Occipital lobe (tissue), 2 donors: ENCODE data around the gene CNOT1. TPM values are rescaled to one million over a fixed set of nuclear protein-coding genes. Genes with fewer than 3 reads are reported as not detected.
"Not testable (repeated sequence)": the region's sequence is repeated elsewhere in the genome, so short reads cannot be mapped to it uniquely, and the experiment has no call there.

Experiments used
- DNase-seq: peaks from one replicate; lab custom pipeline; 2025; lab: John Stamatoyannopoulos, UW
- total RNA-seq: library from RNA; depleted of rRNA; stranded (reverse); fragments of >200 nt; gene quantifications from one replicate; pipeline ENCODE4 v1.2.3, GENCODE V29; 2014

Gene CNOT1
- total RNA-seq, 1 donor from 2014 or later: 81.6 TPM

DNA sequence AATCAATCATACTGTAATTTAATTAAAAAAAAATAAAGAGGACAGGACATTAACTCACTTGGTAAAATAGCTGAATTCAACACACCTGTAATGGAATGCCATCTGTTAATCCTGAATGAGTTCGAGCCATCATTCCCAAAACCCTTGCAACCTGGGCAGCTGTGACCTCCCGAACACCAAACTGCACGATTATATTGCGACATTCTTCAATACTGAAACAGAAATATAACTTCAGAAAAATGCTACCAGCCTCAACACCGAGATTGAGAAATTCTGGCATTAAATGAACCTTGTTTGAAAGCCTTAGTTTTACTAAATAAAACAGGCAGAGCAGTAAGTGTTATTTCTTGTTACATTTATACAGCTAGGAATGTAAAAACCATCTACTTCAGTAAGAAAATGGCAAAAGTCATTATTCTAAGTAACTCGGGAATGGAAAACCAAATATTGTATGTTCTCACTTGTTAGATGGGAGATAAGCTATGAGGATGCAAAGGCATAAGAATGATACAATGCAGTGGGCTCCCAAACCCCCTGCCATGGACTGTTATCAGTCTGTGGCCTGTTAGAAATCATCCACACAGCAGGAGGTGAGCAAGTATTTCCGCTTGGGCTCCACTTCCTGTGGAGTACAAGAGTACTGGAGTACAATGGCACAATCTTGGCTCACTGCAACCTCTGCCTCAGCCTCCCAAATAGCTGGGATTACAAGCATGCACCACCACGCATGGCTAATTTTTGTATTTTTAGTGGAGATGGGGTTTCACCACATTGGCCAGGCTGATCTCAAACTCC lies 46.5 kb downstream of the CNOT1 start:
- no peak for DNase-seq

DNA sequence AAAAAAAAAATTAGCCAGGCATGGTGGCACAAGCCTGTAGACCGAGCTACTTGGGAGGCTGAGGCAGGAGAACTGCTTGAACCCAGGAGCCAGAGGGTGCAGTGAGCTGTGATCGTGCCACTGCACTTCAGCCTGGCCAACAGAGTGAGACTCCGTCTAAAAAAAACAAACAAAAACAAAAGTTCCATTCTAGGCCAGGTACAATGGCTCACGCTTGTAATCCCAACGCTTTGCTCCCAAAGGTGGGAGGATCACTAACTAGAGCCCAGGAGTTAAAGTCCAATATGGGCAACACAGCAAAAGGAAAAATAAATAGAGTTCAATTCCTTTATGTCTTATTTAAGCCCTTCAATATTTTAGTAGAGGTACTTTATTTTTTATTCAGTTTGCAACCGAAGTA lies 47.5 kb downstream of the CNOT1 start:
- no peak for DNase-seq

DNA sequence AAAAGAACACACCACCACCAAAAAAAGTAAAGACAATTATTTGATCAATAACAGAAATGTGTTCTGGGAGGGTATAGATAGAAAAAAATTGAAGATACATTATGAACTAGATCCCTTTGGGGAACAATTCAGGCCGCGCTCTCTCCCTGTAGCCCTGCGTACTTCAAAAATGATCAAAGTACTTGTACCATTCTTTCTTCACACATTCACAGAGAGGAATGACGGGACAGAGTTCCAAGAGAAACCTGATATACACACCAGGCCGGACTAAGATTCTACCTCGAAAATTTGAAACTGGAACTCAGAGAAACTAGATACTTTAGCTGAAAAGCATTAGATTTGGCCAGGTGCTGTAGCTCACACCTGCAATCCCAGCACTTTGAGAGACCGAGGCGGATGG lies 50.0 kb downstream of the CNOT1 start:
- no peak for DNase-seq

DNA sequence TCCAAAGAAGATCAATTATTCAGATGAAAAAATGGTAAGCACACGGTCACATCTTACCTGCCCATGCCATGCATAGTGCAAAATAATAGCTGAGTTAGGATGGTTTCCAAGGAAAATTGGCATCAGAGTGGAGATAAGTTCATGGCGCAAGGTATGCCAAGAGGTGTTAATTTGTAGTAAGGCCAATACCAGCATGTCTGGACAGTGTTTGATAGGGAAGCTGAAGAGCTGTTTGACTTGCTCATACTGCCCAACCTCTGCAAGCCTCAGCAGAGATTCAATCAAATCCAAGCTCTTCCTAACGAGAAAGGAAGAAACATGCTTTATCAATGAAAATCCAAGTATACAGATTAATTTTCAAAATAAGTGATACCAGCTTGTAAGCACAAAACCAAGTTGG lies 51.0 kb downstream of the CNOT1 start:
- DNase-seq: no peak

DNA sequence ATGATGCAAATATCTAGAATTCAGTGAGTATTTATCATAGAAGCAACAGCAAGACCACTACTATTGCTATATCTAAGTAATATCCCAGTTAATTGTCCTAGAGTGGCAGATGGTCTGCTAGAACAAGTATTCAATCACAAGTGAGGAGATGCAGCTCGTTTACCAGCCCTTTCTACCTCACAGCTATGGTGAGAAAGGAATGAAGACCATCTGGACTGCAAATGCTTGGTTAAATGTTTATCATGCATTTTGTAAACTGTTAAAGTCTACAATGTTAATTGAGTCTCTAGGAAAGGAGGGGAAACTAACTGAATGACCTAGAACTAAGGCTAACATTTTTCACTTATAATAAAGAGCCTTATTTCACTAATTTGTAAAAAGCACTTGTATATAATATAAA lies 52.5 kb downstream of the CNOT1 start:
- no peak for DNase-seq

DNA sequence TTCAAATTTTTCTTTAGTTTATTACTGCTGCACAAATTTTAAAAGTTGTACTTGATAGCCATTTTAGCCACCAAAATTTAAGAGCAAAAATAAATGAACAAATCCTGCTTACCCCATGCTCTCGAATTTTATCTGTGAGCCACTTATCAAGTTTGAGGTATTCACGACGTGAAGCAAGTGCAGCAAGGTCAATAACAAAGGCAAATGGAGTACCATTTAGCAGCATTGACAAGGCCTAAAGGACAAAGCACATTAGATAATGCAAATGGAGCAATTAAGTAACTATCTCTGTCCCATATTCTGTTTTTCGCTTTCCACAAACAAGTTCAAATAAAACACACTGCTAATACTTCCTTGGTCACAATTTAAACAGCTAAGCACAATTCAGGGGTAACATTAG lies 54.7 kb downstream of the CNOT1 start:
- no peak for DNase-seq

DNA sequence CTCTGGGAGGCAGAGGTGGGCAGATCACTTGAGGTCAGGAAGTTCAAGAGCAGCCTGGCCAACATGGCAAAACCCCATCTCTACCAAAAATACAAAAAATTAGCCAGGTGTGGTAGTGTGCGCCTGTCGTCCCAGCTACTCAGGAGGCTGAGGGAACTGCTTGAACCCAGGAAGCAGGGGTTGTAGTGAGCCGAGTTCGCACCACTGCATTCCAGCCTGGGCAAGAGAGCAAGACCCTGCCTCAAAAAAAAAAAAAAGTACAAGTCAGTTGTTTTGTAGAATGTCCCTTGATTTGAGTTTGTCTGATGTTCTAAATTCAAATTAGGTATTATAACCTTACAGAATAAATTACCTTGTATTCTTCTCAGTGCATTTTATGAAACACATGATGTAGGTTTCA lies 63.9 kb downstream of the CNOT1 start:
- DNase-seq: not testable (repeated sequence)

DNA sequence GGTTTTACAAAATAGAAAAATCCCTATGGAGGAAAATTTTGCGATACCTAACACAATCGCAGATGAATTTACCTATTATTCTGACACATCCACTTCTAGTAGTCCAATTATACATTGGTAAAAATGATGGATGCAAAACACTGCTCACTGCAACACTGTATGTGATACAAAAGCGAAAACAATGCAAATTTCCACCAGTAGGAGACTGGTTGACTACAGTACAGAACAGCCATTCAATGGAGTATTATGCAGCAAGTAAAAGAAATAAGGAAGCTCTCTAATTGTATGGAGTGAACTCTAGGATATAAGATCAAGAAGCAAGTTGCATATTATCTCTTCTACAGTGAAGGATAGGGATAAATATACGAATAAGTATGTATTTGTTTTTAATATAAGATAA lies 65.9 kb downstream of the CNOT1 start:
- no peak for DNase-seq

DNA sequence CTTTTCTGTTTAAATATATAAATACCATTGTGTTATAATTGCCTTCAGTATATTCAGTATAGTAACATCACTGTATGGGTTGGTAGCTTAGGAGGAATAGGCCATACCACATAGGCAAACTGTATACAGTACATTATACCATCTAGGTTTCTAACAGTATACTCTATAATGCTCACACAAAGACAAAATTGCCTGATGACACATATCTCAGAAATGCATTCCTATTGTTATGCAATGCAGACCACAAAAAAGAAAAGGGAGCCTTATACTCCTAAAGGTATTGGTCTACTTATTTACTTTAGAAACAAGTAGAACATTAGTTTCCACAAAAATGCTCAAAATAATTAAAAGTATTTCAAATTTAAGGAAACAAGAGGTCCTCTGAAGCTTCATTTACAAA lies 66.4 kb downstream of the CNOT1 start:
- DNase-seq: no peak

DNA sequence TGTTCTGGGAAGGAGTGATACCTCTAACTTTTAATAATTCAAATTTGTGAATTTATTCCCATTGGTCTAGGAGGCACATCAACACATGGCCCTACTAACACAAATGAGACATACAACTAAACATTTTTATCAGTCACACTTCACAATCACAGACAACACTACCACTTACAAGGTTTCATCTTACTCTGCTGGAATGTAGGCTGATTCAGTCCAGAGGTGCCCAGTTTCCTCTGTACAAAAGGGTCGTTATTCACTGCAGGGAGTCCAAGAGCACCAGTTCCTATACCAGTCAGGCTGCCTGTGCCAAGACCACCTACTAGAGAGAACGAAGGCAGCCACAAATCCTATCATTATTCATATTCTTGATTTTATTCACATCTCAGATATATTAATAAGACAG lies 72.9 kb downstream of the CNOT1 start:
- DNase-seq: no peak

DNA sequence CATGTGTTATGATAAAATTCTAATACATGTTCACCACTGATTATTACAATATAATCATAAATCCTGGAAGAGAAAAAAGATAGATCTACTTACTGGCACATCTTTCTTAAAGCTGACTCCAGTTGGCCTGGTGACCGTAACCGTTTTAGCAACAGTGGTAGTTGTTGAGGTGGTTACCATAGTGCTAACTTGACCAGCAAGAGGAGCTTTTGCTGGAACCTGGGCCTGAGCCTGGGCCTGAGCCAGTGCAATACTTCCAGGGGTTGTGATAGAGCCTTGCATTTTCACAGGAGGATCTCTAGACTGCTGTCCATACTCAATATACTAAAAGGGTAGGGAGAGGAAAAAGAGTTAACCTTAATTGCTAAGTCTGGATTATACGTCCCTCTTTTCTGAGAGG lies 78.1 kb downstream of the CNOT1 start:
- no peak for DNase-seq

DNA sequence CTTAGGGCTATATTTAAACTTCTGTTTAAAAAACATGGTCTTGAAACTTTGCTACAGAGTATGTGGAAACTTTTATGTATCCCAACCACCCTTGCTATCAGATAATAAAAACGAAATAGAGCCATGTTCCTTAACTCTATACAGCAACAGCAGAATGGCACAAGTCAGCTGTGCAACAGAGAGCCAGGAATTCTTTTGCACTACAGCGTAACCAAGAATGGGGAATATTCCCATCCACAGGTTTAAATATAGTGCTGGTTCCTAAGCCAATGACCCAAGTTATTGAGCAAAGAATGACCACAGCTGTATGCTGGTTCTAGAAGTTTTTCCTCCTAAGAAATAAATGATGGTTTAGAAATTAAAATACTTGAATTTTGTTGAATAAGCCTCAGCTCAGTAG lies 81.2 kb downstream of the CNOT1 start:
- DNase-seq: no peak

DNA sequence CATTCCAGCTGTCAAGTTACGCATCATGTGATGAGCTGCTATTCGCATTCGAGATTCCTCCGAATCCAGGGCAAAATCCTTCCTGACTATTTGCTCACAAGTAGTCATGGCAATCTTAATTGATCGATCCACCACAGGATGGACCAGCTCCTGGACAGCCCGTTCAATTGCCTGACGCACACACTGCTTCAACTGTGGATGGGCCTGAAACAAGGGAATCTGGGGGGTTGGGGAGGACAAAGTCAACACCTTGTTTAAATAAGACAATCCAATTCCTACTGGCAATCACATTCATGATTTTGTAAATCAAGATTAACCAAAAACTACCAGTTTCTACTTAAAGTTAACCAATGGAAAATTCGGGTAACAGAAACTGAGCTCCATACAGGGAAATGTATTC lies 85.9 kb downstream of the CNOT1 start:
- DNase-seq: no peak

DNA sequence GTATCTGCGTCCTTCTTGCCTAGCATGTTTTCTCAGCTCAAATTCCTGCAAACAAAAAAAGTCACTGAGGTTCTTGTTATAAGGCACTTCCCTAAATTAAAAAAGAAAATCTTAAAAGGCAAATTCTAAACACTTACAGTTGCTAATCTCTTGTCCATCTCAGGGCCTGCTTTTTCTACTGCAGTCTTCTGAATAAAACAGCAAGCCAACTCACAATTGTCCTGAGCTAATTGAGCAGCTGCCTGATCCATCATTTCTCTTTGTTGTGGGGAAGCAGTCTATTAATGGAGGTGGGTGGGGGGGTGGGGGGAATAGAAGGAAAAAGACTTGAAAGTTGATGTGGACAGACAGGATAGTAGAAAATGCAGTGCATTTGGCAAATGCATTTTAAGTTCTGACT lies 87.3 kb downstream of the CNOT1 start:
- DNase-seq: no peak

DNA sequence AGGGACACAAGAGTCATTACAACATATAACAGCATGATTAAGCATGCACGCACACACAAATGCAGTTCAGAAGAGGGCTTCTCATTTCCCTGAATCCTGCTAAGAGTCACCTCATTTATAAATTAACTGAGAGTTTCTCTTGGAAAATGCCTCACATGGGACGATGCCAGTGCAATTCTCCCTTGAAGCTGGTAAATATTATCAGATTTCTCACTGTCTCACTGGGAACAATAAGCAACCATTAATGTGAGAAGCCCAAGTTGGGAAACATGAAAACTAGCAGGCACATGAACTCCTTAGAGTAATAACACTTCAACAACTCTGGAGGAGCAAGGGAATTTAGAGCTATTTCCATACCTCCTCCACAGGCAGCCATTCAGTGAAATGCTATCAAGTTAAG lies 87.9 kb downstream of the CNOT1 start:
- DNase-seq: no peak

DNA sequence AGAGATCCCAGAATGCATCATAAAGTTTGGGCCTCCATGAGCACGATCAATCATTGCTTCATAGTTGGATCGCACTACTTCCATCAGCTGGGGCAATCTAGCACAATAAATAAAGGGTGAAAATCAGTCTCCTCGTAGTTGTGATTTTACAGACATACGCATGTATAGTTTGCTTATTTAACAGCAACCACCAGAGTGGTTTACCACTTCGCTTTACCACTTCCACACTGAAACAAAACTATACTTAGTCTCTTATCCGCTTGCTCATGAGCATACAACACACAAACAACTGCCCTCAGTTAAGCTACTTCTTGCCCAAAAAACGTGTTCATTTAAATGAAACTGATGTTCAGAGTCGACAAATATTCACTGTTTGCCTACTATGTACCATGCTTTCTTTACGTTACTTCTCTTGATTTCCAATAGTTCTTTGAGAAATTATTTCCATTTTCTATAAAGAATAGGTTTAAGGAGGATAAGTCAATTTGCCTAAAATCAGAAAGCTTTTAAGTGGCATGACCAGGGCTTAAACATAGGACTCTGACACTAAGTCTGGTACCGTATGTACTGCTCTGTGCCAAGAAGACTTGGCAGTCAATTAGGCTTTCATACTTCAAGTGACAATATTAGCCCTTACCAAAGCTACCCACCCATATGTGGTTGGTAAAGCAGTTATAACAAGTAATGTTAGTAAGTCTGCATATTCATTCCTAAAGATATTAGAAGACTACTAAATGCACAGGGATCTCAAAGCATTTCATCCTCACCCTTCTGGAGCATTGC lies 92.3 kb downstream of the CNOT1 start:
- no peak for DNase-seq

DNA sequence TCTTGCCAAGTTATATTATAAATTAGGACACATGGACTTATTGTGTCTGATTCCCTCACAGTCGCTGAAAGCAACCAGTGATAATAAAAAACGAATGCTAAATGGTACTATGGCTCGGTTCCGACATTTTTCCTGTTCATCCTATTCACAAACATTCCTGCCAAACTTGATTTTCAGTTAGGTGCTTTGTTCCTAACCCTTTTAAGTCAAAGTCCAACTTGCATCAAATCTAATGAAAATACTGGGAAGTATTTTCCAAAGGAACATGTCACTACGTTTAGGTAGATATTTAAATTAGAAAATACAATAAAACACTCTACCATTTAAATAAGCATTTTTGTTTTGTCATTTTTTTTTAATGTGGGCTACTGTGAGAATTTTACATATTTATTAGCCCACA lies 93.3 kb downstream of the CNOT1 start:
- DNase-seq: no peak

DNA sequence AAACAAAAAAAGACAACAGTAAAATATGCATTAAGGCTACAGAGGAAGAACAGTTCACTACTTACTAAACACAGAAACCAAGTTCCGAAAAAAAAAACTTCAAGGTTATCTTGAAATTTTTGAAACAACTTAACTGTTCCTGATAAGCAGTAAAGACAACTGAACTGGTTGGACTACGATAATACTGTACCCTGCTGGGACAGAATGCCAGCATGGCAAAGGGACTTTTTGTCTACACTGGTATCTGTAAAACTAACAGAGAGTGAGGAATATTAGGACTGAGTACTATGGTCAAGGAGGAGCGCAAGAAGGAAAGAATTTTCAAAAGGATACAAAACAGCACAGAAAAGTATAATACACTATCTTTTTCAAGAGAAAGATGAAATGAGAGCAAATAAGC lies 94.5 kb downstream of the CNOT1 start:
- no peak for DNase-seq

DNA sequence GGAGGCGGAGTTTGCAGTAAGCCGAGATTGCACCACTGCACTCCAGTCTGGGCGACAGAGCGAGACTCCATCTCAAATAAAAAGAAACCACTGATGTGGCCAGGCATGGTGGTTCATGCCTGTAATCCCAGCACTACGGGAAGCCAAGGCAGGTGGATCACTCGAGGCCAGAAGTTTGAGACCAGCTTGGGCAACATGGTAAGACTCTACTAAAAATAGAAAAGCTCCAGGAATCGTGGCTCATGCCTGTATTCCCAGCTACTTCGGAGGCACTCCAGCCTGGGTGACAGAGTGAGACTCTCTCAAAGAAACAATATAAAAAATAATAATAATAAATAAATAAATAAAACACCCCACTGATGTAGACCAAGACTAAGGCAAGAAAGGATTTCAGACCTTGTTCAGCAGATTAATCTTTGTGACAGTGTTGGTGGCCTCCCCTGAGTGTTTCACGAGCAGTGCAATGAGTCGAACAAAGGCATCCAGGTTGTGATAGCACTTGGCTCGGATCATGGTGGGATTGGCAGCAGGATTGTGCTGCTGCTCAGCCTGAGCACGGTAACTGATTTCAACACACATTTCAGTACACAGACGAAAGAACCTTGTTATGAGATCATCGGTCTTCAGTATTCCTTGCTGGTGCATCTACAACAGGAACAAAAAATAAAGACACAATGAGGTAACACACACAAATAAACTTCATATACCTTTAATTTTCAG lies 95.7 kb downstream of the CNOT1 start:
- DNase-seq: no peak

DNA sequence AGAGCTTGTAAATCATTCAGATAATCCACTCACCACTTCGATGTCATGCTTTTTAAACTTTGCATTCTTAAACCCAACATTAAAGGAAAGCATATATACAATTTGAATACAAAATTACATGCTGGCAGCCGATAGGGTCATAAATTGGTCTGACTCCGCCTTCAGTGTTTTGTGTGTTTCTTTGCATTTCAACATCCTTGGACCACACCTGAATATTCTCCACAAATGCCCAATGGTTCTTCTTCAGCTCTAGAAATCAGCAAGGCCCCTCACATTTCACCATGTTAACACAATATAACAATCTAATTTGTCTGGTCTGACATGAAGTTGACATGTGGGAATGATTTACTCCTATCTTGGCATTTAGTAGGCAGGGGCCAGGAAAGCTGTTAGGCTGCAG lies 97.2 kb downstream of the CNOT1 start:
- no peak for DNase-seq

DNA sequence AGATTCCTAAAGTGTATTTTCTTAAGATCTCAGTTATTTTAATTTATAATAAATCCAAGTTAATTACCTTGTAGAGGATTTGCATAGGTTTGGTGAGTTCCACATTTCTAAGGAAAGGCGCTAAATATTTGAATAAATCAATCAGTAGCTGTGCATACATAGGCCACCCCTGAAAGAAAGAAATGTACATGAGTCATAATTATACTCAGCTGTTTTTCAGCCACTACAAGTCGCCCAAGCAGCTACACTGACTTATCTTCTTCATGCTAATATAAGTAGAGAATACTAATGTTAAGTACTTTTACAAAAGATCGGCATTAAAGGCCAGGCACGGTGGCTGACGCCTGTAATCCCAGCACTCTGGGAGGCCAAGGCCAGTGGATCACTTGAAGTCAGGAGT lies 99.4 kb downstream of the CNOT1 start:
- no peak for DNase-seq

DNA sequence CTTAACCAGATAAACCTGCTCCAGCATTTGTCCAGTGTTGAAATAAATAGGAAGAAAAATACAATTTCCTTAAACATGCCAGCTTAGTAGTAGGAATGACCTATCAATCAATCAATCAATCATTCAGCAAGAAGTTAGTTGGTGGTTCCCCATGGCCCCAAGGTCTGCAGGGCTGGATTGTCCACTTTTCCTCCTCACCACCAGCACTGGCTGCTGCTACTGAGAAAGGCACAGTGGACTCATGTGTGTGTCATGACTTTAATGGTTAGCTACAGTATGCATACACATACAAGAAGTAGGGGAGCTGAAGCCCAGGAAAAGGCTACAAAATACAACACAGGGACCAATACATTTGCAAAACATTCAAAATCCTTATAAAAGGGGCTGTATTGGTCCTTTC lies 109.9 kb downstream of the CNOT1 start:
- no peak for DNase-seq

DNA sequence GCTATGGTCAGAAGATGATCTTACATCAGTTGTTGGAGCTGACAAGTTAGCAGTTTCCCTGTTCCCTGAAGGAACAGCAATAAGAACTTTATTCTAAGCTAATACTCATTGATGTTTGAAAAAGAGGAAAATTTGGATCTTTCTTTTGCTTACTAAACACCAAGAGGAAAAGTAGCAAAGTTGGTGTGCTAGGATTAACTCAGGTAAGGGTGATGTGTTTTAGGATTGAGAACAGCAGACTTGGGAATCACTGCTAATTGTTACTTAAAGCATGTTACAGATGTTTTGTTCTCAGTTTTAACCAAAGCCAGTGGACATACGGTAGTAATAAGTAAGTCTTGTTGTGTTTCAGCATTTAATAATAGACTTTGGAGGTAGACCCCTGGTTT lies 110.7 kb downstream of the CNOT1 start:
- no peak for DNase-seq
